Erythroblast (primary cell): Measurements from ENCODE around the gene SCAMP4.

Source experiments
- GATA1 ChIP-seq: IDR thresholded peaks from 2 replicates; pipeline ENCODE4 v1.6.1; 2011; ENCODE audit warnings: low read depth, mild to moderate bottlenecking, control low read depth, low read length, moderate library complexity
- POLR2A ChIP-seq: IDR thresholded peaks from 2 replicates; pipeline ENCODE4 v1.6.1; 2011; ENCODE audit warnings: mild to moderate bottlenecking, low read length

- TF ChIP-seq POLR2A (no peak), GATA1 (no peak)
These were observed 11.9 kb downstream of the SCAMP4 start for GRCh38 chr19:1917146-1917545.
